OCI-LY7 (cell line): ENCODE results near the gene ITGB6. TPM values are rescaled to one million over a fixed set of nuclear protein-coding genes. Genes with fewer than 3 reads are reported as not detected.

Source experiments
- BruUV-seq: library from RNA; stranded (reverse); fragments of 400-500 nt; replicated peaks from 2 replicates; lab custom pipeline; 2021; lab: Mats Ljungman, UMichigan
- CTCF ChIA-PET: fragments of 300-600 bp; sonication (Branson Sonifier 250); formaldehyde crosslinking; loops from one replicate; lab custom pipeline; 2022; ENCODE audit warnings: antibody characterized with exemption; ENCODE audit not compliant: unreplicated experiment; lab: Charles Lee
- POLR2A ChIA-PET: fragments of 300-600 bp; sonication (Branson Sonifier 250); formaldehyde crosslinking; loops from one replicate; lab custom pipeline; 2022; ENCODE audit warnings: antibody characterized with exemption; lab: Charles Lee
- DNase-seq: peaks from one replicate; pipeline ENCODE4 v3.0.0-alpha.2; 2015; ENCODE audit warnings: low spot score
- H2AFZ ChIP-seq: fragments of 200-600 bp; sonication (generic), shearing (Covaris generic); 2 replicates; pipeline ENCODE4 v1.6.1; 2014; ENCODE audit warnings: mild to moderate bottlenecking, antibody characterized with exemption, low read length, moderate library complexity
- H3K27ac ChIP-seq: fragments of 200-600 bp; sonication (generic); 2 replicates; pipeline ENCODE4 v1.5.1; 2014; ENCODE audit warnings: mixed run types, low read depth, mild to moderate bottlenecking, moderate library complexity, low read length, inconsistent platforms; ENCODE audit not compliant: poor library complexity, severe bottlenecking
- H3K36me3 ChIP-seq: fragments of 200-600 bp; sonication (generic); 2 replicates; pipeline ENCODE4 v1.6.1; 2014; ENCODE audit warnings: mild to moderate bottlenecking, antibody characterized with exemption, low read length, moderate library complexity, mixed read lengths; ENCODE audit not compliant: insufficient read depth
- H3K4me1 ChIP-seq: fragments of 200-600 bp; sonication (generic); 2 replicates; pipeline ENCODE4 v1.5.1; 2014; ENCODE audit warnings: mild to moderate bottlenecking, low read length; ENCODE audit not compliant: insufficient read depth, poor library complexity, severe bottlenecking
- H3K4me2 ChIP-seq: fragments of 200-600 bp; sonication (generic); 2 replicates; pipeline ENCODE4 v1.6.1; 2014; ENCODE audit warnings: mild to moderate bottlenecking, low read length
- H3K4me3 ChIP-seq: fragments of 200-600 bp; sonication (generic); 2 replicates; pipeline ENCODE4 v1.5.1; 2014; ENCODE audit warnings: mild to moderate bottlenecking, low read depth, low read length; ENCODE audit not compliant: poor library complexity, severe bottlenecking
- H3K79me2 ChIP-seq: fragments of 200-600 bp; sonication (generic); 2 replicates; pipeline ENCODE4 v1.6.1; 2016; ENCODE audit warnings: low read depth, mild to moderate bottlenecking, low read length, moderate library complexity, mixed read lengths; ENCODE audit not compliant: insufficient read depth
- H3K9me2 ChIP-seq: fragments of 200-600 bp; sonication (generic); 2 replicates; pipeline ENCODE4 v1.6.1; 2016; ENCODE audit warnings: mild to moderate bottlenecking, low read length, mixed read lengths; ENCODE audit not compliant: insufficient read depth
- H3K9me3 ChIP-seq: fragments of 200-600 bp; sonication (generic); 2 replicates; pipeline ENCODE4 v1.6.1; 2014; ENCODE audit warnings: mild to moderate bottlenecking, mixed run types, low read length, mixed read lengths
- H4K20me1 ChIP-seq: fragments of 200-600 bp; sonication (generic); 2 replicates; pipeline ENCODE4 v1.6.1; 2014; ENCODE audit warnings: mild to moderate bottlenecking, antibody characterized with exemption, low read length, moderate library complexity, mixed read lengths; ENCODE audit not compliant: insufficient read depth
- CTCF ChIP-seq: fragments of 200-600 bp; sonication (generic); conservative IDR thresholded peaks from 2 replicates; pipeline ENCODE4 v1.5.1; 2014; ENCODE audit warnings: mild to moderate bottlenecking, antibody characterized with exemption, low read length, moderate library complexity, mixed read lengths
- EZH2phosphoT487 ChIP-seq: fragments of 200-600 bp; sonication (generic); IDR thresholded peaks from 2 replicates; pipeline ENCODE4 v1.6.1; 2018; ENCODE audit warnings: low read depth, borderline replicate concordance, mild to moderate bottlenecking, mixed run types, antibody characterized with exemption, low read length, moderate library complexity, mixed read lengths
- intact Hi-C: fragments of 100-400 bp; cut with micrococcal nuclease; formaldehyde crosslinking; loops from one replicate; pipeline ENCODE4 v1.10.0; 2022; ENCODE audit not compliant: unreplicated experiment
- total RNA-seq, 2 experiments: library from RNA; depleted of rRNA in 1 of 2; stranded (reverse); fragments of >200 nt in 1 of 2; shearing (Covaris generic) in 1 of 2; gene quantifications; 2 replicates each; pipeline ENCODE4 v1.2.3, GENCODE V29; 2014 to 2022

ITGB6 gene
- total RNA-seq, 2 experiments from 2014 or later: not detected

GRCh38 chr2:160145471-160145870 is 54.6 kb downstream of the ITGB6 start:
- Histone ChIP-seq H2AFZ (no peak overlapping the region), H3K9me3 (no peaks in the 10 kb centered on the region), H3K79me2 (no peaks in the 10 kb centered on the region), H3K36me3 (no peaks in the 10 kb centered on the region), H3K4me2 (no peak overlapping the region), H3K4me3 (no peak overlapping the region), H3K27ac (no peak overlapping the region), H4K20me1 (no peaks in the 10 kb centered on the region), H3K4me1 (peaks cover 9% of the 10 kb centered on the region), H3K9me2 (no peaks in the 10 kb centered on the region)
- POLR2A ChIA-PET: interaction anchor here (0.5 kb wide), 1 partner anchor 40 kb away, joined by 3 read pairs; no protein-coding TSS in a partner anchor
- CTCF ChIA-PET: no interaction called here
- intact Hi-C loops: loop anchor here (5.0 to 10.0 kb wide), 2 partner anchors 67 to 559 kb away; no protein-coding TSS in a partner anchor
- peak; percentile 25 for DNase-seq
- no TSS peak for BruUV-seq
- TF ChIP-seq CTCF (no peak), EZH2phosphoT487 (no peak)

GRCh38 chr2:160144280-160144990 is 55.6 kb downstream of the ITGB6 start:
- BruUV-seq: no TSS peak
- Histone ChIP-seq H4K20me1 (no peaks in the 10 kb centered on the region), H3K4me1 (peaks cover 9% of the 10 kb centered on the region), H2AFZ (no peak overlapping the region), H3K27ac (no peak overlapping the region), H3K9me2 (no peaks in the 10 kb centered on the region), H3K4me2 (no peak overlapping the region), H3K79me2 (no peaks in the 10 kb centered on the region), H3K36me3 (no peaks in the 10 kb centered on the region), H3K4me3 (no peak overlapping the region), H3K9me3 (no peaks in the 10 kb centered on the region)
- intact Hi-C loops: loop anchor here (10.0 kb wide), 1 partner anchor 560 kb away; no protein-coding TSS in a partner anchor
- DNase-seq: no peak
- TF ChIP-seq CTCF: no peak
- TF ChIP-seq EZH2phosphoT487: no peak
- ChIA-PET POLR2A (interaction anchor here (1.2 to 2.0 kb wide), 2 partner anchors 13 to 546 kb away, joined by 3 to 7 read pairs; no protein-coding TSS in a partner anchor), CTCF (no interaction called here)

- ChIA-PET CTCF (no interaction called here), POLR2A (interaction anchor here (0.6 to 2.0 kb wide), 5 partner anchors 12 to 1804 kb away, joined by 3 to 7 read pairs (median 3); no protein-coding TSS in a partner anchor)
- Histone ChIP-seq H3K27ac (no peak overlapping the region), H4K20me1 (no peaks in the 10 kb centered on the region), H3K4me3 (no peak overlapping the region), H3K79me2 (no peaks in the 10 kb centered on the region), H3K4me2 (no peak overlapping the region), H2AFZ (no peak overlapping the region), H3K36me3 (no peaks in the 10 kb centered on the region), H3K4me1 (peaks cover 9% of the 10 kb centered on the region), H3K9me2 (no peaks in the 10 kb centered on the region), H3K9me3 (no peaks in the 10 kb centered on the region)
- no TSS peak for BruUV-seq
- intact Hi-C loops: loop anchor here (10.0 kb wide), 1 partner anchor 562 kb away; no protein-coding TSS in a partner anchor
- DNase-seq: no peak
- no peak for TF ChIP-seq EZH2phosphoT487
- no peak for TF ChIP-seq CTCF
These were observed 57.6 kb downstream of the ITGB6 start for GRCh38 chr2:160142472-160142871.
